SK-N-MC (cell line): Measurements from ENCODE around the gene ZNF485.

Source experiments
- EZH2 ChIP-seq: fragments of 200-600 bp; sonication (generic); IDR thresholded peaks from one replicate; pipeline ENCODE4 v1.6.1; 2017; ENCODE audit warnings: antibody characterized with exemption
- POLR2AphosphoS5 ChIP-seq: IDR thresholded peaks from 2 replicates; pipeline ENCODE4 v1.6.1; 2012; ENCODE audit warnings: mild to moderate bottlenecking, low read depth, low read length, borderline replicate concordance

DNA sequence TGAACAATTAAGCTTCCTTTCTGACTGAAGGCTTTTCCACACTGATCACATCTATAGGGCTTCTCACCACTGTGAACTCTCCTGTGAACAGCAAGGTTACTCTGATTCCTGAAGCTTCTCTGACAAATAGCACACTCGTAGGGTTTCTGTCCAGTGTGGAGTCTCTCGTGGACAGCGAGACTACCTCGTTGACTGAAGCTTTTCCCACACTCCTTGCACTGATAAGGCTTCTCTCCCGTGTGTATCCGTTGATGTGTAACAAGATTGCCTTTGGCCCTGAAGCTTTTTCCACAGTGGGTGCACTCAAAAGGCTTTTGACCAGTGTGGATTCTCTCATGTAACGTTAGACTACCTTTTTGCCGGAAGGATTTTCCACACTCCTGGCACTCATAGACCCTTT, 38.0 kb downstream of the ZNF485 start:
- TF ChIP-seq EZH2 (no peak), POLR2AphosphoS5 (no peak)
